Mesendoderm (in vitro differentiated cells): ENCODE results near the gene SYPL1.

Experiments
- DNase-seq: peaks from one replicate; pipeline ENCODE4 v3.0.0; 2013
- H2AK5ac ChIP-seq: 2 replicates; pipeline ENCODE4 v1.6.1; 2013; ENCODE audit warnings: low read length, inconsistent platforms
- H2BK120ac ChIP-seq: 2 replicates; pipeline ENCODE4 v1.6.1; 2013; ENCODE audit warnings: low read depth, mild to moderate bottlenecking, low read length, moderate library complexity, mixed read lengths
- H2BK15ac ChIP-seq: replicated peaks from 2 replicates; pipeline ENCODE4 v1.6.1; 2013; ENCODE audit warnings: low read depth, mild to moderate bottlenecking, moderate library complexity
- H2BK5ac ChIP-seq: 2 replicates; pipeline ENCODE4 v1.6.1; 2013; ENCODE audit warnings: low read length, inconsistent platforms
- H3K18ac ChIP-seq: 2 replicates; pipeline ENCODE4 v1.6.1; 2013; ENCODE audit warnings: mild to moderate bottlenecking, low read length, mixed read lengths
- H3K23ac ChIP-seq: one replicate; pipeline ENCODE4 v1.6.1; 2013; ENCODE audit warnings: low read length
- H3K27ac ChIP-seq: 2 replicates; pipeline ENCODE4 v1.5.1; 2013; ENCODE audit warnings: low read depth, mild to moderate bottlenecking, inconsistent platforms, low read length, moderate library complexity
- H3K27me3 ChIP-seq: 2 replicates; pipeline ENCODE4 v1.6.1; 2013; ENCODE audit warnings: low read length, control low read depth, mild to moderate bottlenecking, inconsistent platforms; ENCODE audit not compliant: insufficient read depth, poor library complexity
- H3K36me3 ChIP-seq: 2 replicates; pipeline ENCODE4 v1.6.1; 2013; ENCODE audit warnings: low read length, inconsistent platforms; ENCODE audit not compliant: control insufficient read depth, insufficient read depth
- H3K4ac ChIP-seq: one replicate; pipeline ENCODE4 v1.6.1; 2013; ENCODE audit warnings: low read depth, mild to moderate bottlenecking, low read length, moderate library complexity
- H3K4me1 ChIP-seq: 2 replicates; pipeline ENCODE4 v1.6.1; 2013; ENCODE audit warnings: low read depth, low read length, inconsistent platforms; ENCODE audit not compliant: control insufficient read depth
- H3K4me2 ChIP-seq: 2 replicates; pipeline ENCODE4 v1.6.1; 2013; ENCODE audit warnings: low read length
- H3K4me3 ChIP-seq: 2 replicates; pipeline ENCODE4 v1.5.1; 2013; ENCODE audit warnings: mild to moderate bottlenecking, low read length
- H3K56ac ChIP-seq: one replicate; pipeline ENCODE4 v1.6.1; 2013; ENCODE audit warnings: low read length
- H3K79me1 ChIP-seq: 2 replicates; pipeline ENCODE4 v1.6.1; 2013; ENCODE audit warnings: low read length, inconsistent platforms
- H3K79me2 ChIP-seq: 2 replicates; pipeline ENCODE4 v1.6.1; 2013; ENCODE audit warnings: mild to moderate bottlenecking, low read length; ENCODE audit not compliant: control insufficient read depth, insufficient read depth
- H3K9ac ChIP-seq: 2 replicates; pipeline ENCODE4 v1.6.1; 2013; ENCODE audit warnings: low read length, inconsistent platforms
- H4K5ac ChIP-seq: one replicate; pipeline ENCODE4 v1.6.1; 2013; ENCODE audit warnings: low read length
- H4K8ac ChIP-seq: one replicate; pipeline ENCODE4 v1.6.1; 2013; ENCODE audit warnings: low read depth, mild to moderate bottlenecking, control low read depth, low read length, moderate library complexity
- WGBS: extraction: QIAGEN DNeasy Blood & Tissue Kit; methylation state at CpG from one replicate; pipeline ENCODE4 v1.1.7; 2013; ENCODE audit warnings: low lambda C conversion rate, missing lambda C conversion rate; ENCODE audit not compliant: insufficient coverage; ENCODE audit errors: extremely low coverage; 5-methylcytosine and 5-hydroxymethylcytosine counted together

The SYPL1 gene

DNA sequence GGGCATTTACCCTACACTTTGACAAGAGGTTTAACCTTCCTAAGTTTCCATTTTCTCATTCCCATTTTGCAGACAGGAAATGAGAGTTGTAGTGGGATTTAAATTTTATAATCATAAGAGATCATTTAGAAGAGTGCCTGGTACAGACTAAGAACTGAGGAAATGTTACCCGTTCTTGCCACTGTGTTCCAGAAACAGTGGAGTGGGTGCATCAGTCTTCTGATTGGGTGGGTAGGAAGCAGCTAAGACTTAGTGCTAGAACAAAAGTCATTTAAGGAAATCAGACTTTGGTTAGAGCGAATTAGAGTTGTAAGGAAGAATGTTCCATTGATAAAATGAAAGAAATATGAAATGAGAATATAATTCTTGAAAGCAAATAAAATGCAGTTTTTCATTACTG lies 8.4 kb upstream of the SYPL1 start:
- Histone ChIP-seq H2BK5ac (no peak overlapping the region), H3K4me2 (no peak overlapping the region), H2BK15ac (no peak overlapping the region), H3K79me1 (no peaks in the 10 kb centered on the region), H4K8ac (no peak overlapping the region), H3K18ac (no peak overlapping the region), H2BK120ac (no peak overlapping the region), H3K4me1 (peaks cover 8% of the 10 kb centered on the region), H3K23ac (no peak overlapping the region), H3K4me3 (no peak overlapping the region), H3K27me3 (no peaks in the 10 kb centered on the region), H4K5ac (no peak overlapping the region), H3K27ac (no peak overlapping the region), H3K9ac (no peak overlapping the region), H3K36me3 (no peaks in the 10 kb centered on the region), H3K4ac (no peak overlapping the region), H3K56ac (no peak overlapping the region), H3K79me2 (no peaks in the 10 kb centered on the region), H2AK5ac (no peak overlapping the region)
- 100% methylated on average over 1 of the region's 2 CpGs for WGBS
- DNase-seq: no peak

DNA sequence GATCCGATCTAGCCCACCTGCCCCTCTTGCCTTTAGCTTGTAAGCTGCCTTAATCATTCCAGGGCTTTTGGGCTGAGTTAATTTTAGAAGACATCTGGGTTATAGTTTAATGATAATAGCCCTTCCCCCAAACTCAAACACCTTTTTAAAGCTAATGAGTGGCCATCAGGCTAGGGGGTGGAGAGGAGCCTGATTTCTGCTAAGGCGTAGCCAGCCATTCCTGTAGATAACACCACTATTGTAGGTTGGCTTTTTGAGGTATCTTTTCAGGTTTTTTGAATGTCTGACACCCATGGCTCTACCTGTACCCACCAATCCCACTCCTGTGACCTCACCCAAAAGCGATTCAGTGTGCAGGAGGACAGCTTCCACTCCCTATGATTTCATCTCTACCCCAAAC lies 7.6 kb upstream of the SYPL1 start:
- Histone ChIP-seq H2BK120ac (no peak overlapping the region), H3K23ac (peak overlapping the region; percentile 54), H3K79me2 (no peaks in the 10 kb centered on the region), H4K5ac (no peak overlapping the region), H3K36me3 (no peaks in the 10 kb centered on the region), H3K4me1 (peaks cover 8% of the 10 kb centered on the region), H2BK5ac (peak overlapping the region; percentile 36), H3K27me3 (no peaks in the 10 kb centered on the region), H3K4me3 (no peak overlapping the region), H3K9ac (no peak overlapping the region), H3K79me1 (no peaks in the 10 kb centered on the region), H3K27ac (no peak overlapping the region), H3K4me2 (no peak overlapping the region), H2AK5ac (no peak overlapping the region), H3K18ac (peak overlapping the region; percentile 45), H4K8ac (no peak overlapping the region), H2BK15ac (peak overlapping the region; percentile 23), H3K56ac (peak overlapping the region; percentile 75), H3K4ac (no peak overlapping the region)
- no CpG with 5 or more reads among the region's 3 CpGs for WGBS
- no peak for DNase-seq

DNA sequence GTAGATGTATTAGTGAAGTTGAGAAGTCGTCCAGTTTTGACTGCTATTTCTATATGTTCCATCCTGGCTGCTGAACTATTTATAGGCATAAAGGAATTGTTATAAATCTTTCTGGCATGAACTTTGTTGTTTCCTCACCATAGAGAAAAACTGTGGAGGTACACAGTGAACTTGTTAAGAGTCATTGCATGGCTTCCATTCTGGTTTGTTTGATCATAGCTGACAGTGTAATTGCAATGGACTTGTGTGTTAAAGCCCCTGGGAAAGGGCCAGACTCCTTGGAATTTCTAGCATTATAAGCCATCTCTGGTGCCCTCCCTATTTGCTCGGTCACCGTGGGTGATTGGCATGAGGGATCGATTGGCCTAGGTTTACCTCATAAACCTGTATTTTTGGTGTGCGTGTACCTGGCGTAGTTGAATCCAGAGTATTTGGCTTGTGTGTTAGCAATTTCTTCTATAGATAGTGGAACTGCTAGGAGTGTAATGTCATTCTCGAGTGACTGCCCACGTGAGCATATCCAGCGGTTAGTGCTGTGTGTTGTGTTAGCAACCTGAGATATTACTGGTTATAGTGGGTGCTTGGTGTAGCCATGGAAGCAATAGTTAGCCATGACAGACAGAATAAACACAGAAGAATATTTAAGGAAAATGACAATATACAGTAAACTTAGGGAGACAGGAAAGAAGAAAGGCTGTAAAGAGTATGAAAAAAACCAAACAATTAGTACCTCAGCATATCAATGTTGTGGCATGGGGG lies 5.9 kb upstream of the SYPL1 start:
- Histone ChIP-seq H2BK15ac (no peak overlapping the region), H3K9ac (no peak overlapping the region), H4K5ac (no peak overlapping the region), H3K4ac (no peak overlapping the region), H3K4me3 (no peak overlapping the region), H3K18ac (no peak overlapping the region), H3K79me2 (no peaks in the 10 kb centered on the region), H3K4me2 (no peak overlapping the region), H4K8ac (no peak overlapping the region), H3K56ac (no peak overlapping the region), H3K23ac (no peak overlapping the region), H3K36me3 (no peaks in the 10 kb centered on the region), H3K27ac (no peak overlapping the region), H3K27me3 (no peaks in the 10 kb centered on the region), H3K79me1 (no peaks in the 10 kb centered on the region), H2BK5ac (no peak overlapping the region), H3K4me1 (peaks cover 8% of the 10 kb centered on the region), H2BK120ac (no peak overlapping the region), H2AK5ac (no peak overlapping the region)
- WGBS: 100% methylated on average over 1 of the region's 9 CpGs
- no peak for DNase-seq

DNA sequence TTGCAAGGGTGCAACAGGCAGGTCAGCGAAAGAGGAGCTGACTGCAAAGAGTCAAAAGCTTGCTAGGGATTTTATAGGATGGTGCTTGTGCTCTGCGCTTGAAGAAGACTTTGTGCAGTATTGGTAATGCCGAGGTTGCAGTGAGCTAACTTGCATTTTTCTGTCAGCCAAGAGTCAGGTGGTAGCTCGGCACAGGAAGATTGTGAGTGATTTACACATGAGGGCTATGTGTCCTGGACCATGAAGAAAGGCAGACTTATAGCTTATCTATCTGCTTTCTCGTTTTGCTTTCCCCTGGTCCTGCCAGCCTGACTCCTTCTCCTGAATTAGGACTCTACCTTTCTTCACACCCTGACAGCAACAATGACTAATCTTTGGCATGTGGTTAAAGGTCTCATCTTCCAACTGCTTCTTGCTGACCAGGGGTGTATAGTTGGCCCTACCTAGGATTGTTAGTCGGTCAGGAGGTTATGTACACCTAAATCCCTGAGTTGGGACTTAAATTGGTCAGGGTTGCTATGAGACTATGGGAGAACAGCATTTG lies 4.1 kb upstream of the SYPL1 start:
- Histone ChIP-seq H3K23ac (no peak overlapping the region), H3K27ac (no peak overlapping the region), H4K5ac (no peak overlapping the region), H2BK120ac (no peak overlapping the region), H2BK15ac (no peak overlapping the region), H2BK5ac (no peak overlapping the region), H3K56ac (no peak overlapping the region), H3K4ac (no peak overlapping the region), H3K4me3 (no peak overlapping the region), H3K4me1 (peaks cover 8% of the 10 kb centered on the region), H3K36me3 (no peaks in the 10 kb centered on the region), H3K4me2 (no peak overlapping the region), H3K18ac (no peak overlapping the region), H3K79me2 (peaks cover 4% of the 10 kb centered on the region), H3K79me1 (peaks cover 1% of the 10 kb centered on the region), H2AK5ac (no peak overlapping the region), H3K9ac (no peak overlapping the region), H3K27me3 (no peaks in the 10 kb centered on the region), H4K8ac (no peak overlapping the region)
- WGBS: no CpG with 5 or more reads among the region's 6 CpGs
- DNase-seq: no peak

DNA sequence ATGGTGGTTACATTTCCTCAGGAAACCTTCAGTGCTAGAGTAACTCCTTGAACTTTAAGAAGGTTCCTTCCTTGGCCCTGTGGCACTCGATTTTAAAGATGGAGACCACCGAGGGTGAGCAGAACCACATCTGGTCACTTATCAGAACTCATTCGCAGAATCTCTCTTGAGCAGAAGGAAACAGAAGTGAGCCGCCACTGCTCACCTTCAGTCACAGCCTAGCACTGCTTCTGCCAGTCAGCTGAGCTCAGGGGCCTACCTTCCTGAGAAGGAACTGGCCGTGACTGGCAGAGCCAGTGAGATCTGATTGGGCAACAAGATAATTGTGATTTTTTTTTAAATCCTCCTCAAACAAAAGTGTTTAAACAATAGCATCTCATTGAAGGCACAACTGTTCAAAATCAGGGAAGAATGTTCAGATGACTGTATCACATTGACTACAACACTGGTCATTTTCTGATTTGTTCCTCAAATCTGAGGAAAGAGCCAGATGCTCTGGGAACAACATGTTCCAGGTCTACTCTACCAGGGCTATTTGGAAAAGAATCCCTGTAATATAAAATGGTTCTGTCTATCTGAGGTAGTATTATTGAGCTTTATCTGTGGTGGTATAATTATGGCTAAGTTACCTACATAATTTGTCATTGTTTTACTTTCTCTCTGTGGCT lies 2.7 kb upstream of the SYPL1 start:
- Histone ChIP-seq H3K23ac (no peak overlapping the region), H3K18ac (peak overlapping the region; percentile 3), H2BK15ac (no peak overlapping the region), H3K56ac (no peak overlapping the region), H2BK120ac (no peak overlapping the region), H2AK5ac (no peak overlapping the region), H3K4me2 (no peak overlapping the region), H3K4me1 (peaks cover 4% of the 10 kb centered on the region), H3K4ac (no peak overlapping the region), H3K27me3 (no peaks in the 10 kb centered on the region), H3K9ac (no peak overlapping the region), H2BK5ac (no peak overlapping the region), H3K79me1 (peaks cover 1% of the 10 kb centered on the region), H3K4me3 (no peak overlapping the region), H4K8ac (no peak overlapping the region), H3K36me3 (no peaks in the 10 kb centered on the region), H4K5ac (no peak overlapping the region), H3K79me2 (peaks cover 12% of the 10 kb centered on the region), H3K27ac (no peak overlapping the region)
- DNase-seq: no peak
- WGBS: no CpG with 5 or more reads among the region's 5 CpGs
